GM18867 (cell line): ENCODE measurements around the gene MYO3B.
"Not testable (repeated sequence)": the region's sequence is repeated elsewhere in the genome, so short reads cannot be mapped to it uniquely, and the experiment has no call there.

ENCODE experiments used
- ATAC-seq: cut with Tn5 transposase; IDR thresholded peaks from one replicate; pipeline ENCODE4 v1.9.1; 2021; ENCODE audit warnings: mild to moderate bottlenecking, moderate library complexity; ENCODE audit not compliant: unreplicated experiment

The MYO3B gene

GRCh38 chr2:170587117-170587516 lies 409.2 kb downstream of the MYO3B start:
- ATAC-seq, result no peak

DNA sequence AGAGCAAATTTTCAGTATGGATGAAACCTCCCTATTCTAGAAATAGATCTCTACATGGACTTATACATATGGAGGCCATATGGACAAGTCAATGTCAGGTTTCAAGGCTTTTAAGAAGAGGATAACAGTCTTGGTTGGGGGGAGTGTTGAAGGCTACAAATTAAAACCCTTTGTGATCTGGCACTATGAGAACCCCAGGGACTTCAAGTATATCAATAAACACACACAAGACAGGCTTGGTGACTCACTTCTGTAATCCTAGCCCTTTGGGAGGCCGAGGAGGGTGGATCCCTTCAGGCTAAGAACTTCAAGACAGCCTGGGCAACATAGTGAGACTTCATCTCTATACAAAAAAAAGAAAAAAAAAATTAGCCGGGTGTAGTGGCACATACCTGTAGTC lies 410.0 kb downstream of the MYO3B start:
- ATAC-seq, result no peak

- ATAC-seq, result no peak
Measured at GRCh38 chr2:170588729-170589128, 410.8 kb downstream of the MYO3B start.

GRCh38 chr2:170596576-170596975 lies 418.6 kb downstream of the MYO3B start:
- ATAC-seq, result no peak

DNA sequence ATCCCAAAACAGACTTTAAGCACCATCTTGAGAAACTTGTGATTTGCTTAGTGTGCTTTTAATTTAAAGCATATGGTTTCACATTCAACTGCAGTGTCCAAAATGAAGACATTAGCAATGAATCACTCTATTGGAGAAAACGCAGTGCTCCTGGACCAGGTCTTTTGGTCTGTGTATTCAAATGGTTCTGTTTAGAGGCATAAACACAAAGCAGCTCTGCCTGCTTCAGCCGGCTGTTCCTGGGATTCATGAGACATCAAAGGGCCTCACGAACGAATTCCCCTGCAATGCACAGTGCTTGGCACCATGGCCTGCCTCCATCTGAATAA lies 420.1 kb downstream of the MYO3B start:
- no peak for ATAC-seq

- no peak for ATAC-seq
Measured at GRCh38 chr2:170601489-170601888, 423.5 kb downstream of the MYO3B start.

GRCh38 chr2:170605862-170606261 lies 427.9 kb downstream of the MYO3B start:
- ATAC-seq, result no peak

DNA sequence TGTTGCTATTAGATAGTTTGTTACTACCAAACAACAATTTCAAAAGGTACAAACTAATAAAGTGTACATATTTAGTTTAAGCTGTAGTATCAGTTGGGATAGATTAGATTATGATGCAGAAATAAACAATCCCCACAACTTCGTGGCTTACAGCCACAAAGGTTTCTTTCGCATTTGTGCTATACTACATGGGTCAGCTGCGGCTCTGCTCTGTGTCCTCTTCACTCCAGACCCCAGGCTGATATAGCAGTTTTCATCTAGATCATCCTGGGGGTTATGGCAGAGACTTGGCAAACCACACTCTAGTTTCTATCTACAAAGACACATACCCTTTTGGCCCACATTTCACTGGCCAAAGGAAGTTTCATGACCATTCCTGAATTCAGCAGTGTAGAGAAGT lies 429.2 kb downstream of the MYO3B start:
- no peak for ATAC-seq

GRCh38 chr2:170610615-170611014 lies 432.7 kb downstream of the MYO3B start:
- ATAC-seq, result no peak

GRCh38 chr2:170618948-170619347 lies 441.0 kb downstream of the MYO3B start:
- ATAC-seq, result not testable (repeated sequence)

GRCh38 chr2:170635094-170635493 lies 457.1 kb downstream of the MYO3B start:
- not testable (repeated sequence) for ATAC-seq

DNA sequence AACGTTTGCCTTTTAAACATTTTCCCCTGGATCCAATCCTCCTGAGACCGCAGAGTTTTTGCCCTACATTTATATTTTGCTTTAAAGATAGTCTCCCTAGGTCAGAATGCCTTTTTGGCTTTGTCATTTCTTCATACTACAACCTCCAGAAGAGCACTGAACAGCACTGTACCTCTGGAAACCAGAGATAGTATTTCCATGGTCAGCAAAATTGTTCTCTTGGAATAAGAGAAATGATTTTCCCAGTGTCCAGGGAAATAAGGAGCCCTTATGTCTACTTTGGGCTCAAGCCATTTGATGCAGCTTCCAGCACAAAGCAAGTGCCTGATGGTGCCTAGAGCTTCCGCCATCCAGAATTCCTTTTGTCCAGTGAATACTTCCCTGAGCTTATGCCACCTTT lies 461.7 kb downstream of the MYO3B start:
- no peak for ATAC-seq

DNA sequence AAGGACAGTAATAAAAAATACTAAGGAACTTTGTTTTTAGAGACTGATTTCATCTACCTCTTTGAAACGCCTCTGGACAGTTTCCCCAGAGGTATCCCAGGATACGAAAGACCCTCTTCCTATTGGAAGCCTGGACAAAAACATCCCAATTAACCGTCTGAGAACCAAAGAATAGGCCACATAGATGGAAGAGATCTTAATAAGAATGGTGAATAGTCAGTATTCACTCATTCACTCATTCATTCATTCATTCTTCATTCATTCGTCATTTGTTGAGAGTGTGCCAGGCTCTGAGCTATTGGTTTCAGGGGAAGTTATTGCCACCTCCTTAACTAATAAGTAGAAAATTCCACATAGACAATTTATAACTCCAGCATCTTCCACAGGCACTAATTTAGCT lies 464.0 kb downstream of the MYO3B start:
- ATAC-seq, result no peak

DNA sequence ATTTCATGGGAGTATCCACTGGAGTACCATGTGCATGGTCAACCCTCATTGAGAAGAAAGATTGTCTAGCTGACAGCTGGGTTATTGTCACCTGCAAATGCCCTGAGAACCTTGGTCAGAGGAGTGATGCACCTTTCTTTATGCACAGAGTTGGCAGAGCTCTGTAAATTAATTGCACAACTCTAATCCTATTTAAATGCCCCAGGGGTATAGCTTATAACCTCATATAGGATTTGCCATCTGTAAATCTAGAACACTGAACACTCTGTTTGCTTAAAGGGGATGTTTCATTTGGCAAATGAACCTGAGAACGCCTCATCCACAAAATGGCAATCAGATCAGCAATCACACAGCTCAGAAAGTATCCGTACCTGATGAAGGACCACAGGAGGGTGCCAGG lies 465.4 kb downstream of the MYO3B start:
- ATAC-seq, result no peak

- no peak for ATAC-seq
Measured at GRCh38 chr2:170647741-170648436, 469.9 kb downstream of the MYO3B start.

GRCh38 chr2:170651624-170652325 lies 473.8 kb downstream of the MYO3B start:
- no peak for ATAC-seq

- no peak for ATAC-seq
Measured at GRCh38 chr2:170652637-170653417, 474.9 kb downstream of the MYO3B start.

DNA sequence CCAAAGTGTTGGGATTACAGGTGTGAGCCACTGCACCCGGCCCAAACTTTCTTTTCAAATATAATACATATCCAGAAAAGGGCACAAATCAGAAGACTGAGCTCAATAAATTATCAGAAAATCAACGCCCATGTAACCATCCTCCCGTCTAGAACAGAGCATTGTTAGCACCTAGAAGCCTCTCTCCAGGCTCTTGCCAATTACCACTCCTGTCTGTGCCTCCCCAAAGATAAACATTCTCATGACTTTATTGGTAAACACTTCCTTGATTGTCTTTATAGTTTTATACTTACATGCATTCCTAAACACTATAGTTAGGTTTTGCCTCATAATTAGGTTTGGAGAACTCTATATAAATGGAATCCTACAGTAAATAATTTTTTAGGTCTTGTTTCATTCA lies 478.7 kb downstream of the MYO3B start:
- ATAC-seq, result no peak

- no peak for ATAC-seq
Measured at GRCh38 chr2:170660409-170660808, 482.5 kb downstream of the MYO3B start.

GRCh38 chr2:170665743-170666142 lies 487.8 kb downstream of the MYO3B start:
- ATAC-seq, result no peak

- no peak for ATAC-seq
Measured at GRCh38 chr2:170669909-170670308, 492.0 kb downstream of the MYO3B start.

DNA sequence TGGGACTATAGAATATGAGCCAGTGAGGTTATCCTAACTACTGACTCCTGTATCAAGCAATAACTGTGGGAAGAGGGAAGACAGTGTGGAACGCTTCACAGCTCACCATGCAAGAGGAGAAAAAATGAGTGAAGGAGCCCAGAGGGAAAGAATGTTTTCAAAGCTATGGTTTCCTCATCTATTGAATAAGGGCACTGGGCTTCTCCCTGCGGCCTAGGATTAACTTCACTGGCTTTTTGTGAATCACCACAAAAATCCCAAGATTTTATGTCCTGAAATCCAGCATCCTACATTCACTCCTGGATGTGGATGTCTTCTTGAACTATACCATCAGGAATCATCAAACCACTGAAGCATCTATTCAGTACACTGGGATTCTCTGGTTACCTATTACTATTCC lies 492.7 kb downstream of the MYO3B start:
- ATAC-seq, result no peak
